ENCODE results near the gene FHL2.

DNA sequence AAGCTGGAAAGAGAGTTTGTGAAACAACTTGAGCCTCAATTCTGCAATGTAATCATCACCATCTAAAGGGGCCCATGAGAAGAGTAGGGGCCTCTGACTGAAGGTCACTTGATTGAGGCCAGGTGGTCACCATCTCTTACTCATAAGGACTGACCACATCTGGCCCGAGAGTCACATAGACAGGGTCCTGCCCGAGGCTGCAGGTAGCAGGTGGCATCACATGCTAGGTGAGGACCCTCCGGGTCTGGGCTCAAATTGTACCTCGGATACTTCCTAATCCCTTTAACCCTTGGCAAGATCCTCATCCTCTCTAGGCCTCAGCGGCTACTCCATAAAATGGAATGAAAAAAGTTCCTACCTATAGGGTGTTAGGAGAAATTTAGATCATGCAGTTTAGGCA is 16.7 kb downstream of the FHL2 start:
- TF ChIP-seq, protein P1, sequence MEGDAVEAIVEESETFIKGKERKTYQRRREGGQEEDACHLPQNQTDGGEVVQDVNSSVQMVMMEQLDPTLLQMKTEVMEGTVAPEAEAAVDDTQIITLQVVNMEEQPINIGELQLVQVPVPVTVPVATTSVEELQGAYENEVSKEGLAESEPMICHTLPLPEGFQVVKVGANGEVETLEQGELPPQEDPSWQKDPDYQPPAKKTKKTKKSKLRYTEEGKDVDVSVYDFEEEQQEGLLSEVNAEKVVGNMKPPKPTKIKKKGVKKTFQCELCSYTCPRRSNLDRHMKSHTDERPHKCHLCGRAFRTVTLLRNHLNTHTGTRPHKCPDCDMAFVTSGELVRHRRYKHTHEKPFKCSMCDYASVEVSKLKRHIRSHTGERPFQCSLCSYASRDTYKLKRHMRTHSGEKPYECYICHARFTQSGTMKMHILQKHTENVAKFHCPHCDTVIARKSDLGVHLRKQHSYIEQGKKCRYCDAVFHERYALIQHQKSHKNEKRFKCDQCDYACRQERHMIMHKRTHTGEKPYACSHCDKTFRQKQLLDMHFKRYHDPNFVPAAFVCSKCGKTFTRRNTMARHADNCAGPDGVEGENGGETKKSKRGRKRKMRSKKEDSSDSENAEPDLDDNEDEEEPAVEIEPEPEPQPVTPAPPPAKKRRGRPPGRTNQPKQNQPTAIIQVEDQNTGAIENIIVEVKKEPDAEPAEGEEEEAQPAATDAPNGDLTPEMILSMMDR (IDR thresholded peaks at IDR 0.05; ENCODE audit: poor library complexity) = no peak
- no peak for TF ChIP-seq EZH2 (IDR thresholded peaks at IDR 0.05; ENCODE audit: borderline replicate concordance)

Data from hepatocyte (in vitro differentiated cells).